NCI-H2081 (cell line): Measurements from ENCODE around the gene ARVCF.
A peak's percentile ranks its signal among the peaks of the same experiment; 100 is the strongest.

Experiments used
- DNase-seq, 2 experiments: peaks; one replicate each; lab custom pipeline; 2025; lab: John Stamatoyannopoulos, UW

Gene ARVCF

GRCh38 chr22:19973551-19974267, 42.9 kb downstream of the ARVCF start:
- no peak for DNase-seq

GRCh38 chr22:19972652-19973550, 43.7 kb downstream of the ARVCF start:
- no peak for DNase-seq

- no peak for DNase-seq
These were observed 44.4 kb downstream of the ARVCF start for GRCh38 chr22:19972251-19972650.

- DNase-seq = no peak
These were observed 45.1 kb downstream of the ARVCF start for GRCh38 chr22:19971276-19972124.

GRCh38 chr22:19970479-19971275, 45.9 kb downstream of the ARVCF start:
- peak; percentile 50 to 56 for DNase-seq

GRCh38 chr22:19970031-19970478, 46.6 kb downstream of the ARVCF start:
- no peak for DNase-seq

- no peak for DNase-seq
These were observed 47.3 kb downstream of the ARVCF start for GRCh38 chr22:19969141-19969928.

- no peak for DNase-seq
These were observed 48.2 kb downstream of the ARVCF start for GRCh38 chr22:19968450-19968891.

- DNase-seq = no peak
These were observed 48.7 kb downstream of the ARVCF start for GRCh38 chr22:19967850-19968449.

- no peak for DNase-seq
These were observed 49.5 kb downstream of the ARVCF start for GRCh38 chr22:19966908-19967750.

- peak; percentile 59 to 78 for DNase-seq
These were observed 50.6 kb downstream of the ARVCF start for GRCh38 chr22:19965771-19966709.

- no peak for DNase-seq
These were observed 51.8 kb downstream of the ARVCF start for GRCh38 chr22:19964701-19965386.

- DNase-seq = no peak
These were observed 52.6 kb downstream of the ARVCF start for GRCh38 chr22:19963863-19964642.

- DNase-seq = no peak
These were observed 53.5 kb downstream of the ARVCF start for GRCh38 chr22:19962909-19963806.

- DNase-seq = peak; percentile 70 to 81
These were observed 54.2 kb downstream of the ARVCF start for GRCh38 chr22:19962246-19962908.
